GM12865 (cell line): ENCODE measurements around the gene DSTYK.
A peak's percentile ranks its signal among the peaks of the same experiment; 100 is the strongest.

Source experiments
- DNase-seq: peaks from one replicate; pipeline ENCODE4 v3.0.0; 2010; ENCODE audit warnings: low read depth
- H3K4me3 ChIP-seq: 2 replicates; pipeline ENCODE4 v1.5.1; 2011; ENCODE audit warnings: mild to moderate bottlenecking, low read depth, low read length, control low read depth
- CTCF ChIP-seq: IDR thresholded peaks from 2 replicates; pipeline ENCODE4 v1.5.1; 2011; ENCODE audit warnings: low read length, control low read depth, low read depth, inconsistent platforms; ENCODE audit not compliant: insufficient read depth; ENCODE audit errors: missing control alignments

Gene DSTYK

GRCh38 chr1:205199090-205199930, 12.2 kb downstream of the DSTYK start:
- no peak overlapping the region for H3K4me3 ChIP-seq
- no peak for TF ChIP-seq CTCF
- DNase-seq = peak; percentile 7

- no peak for DNase-seq
- no peak overlapping the region for H3K4me3 ChIP-seq
- no peak for TF ChIP-seq CTCF
Observed at GRCh38 chr1:205192287-205192686, 19.2 kb downstream of the DSTYK start.

GRCh38 chr1:205191622-205192021, 19.9 kb downstream of the DSTYK start:
- H3K4me3 ChIP-seq = no peak overlapping the region
- no peak for DNase-seq
- TF ChIP-seq CTCF = no peak

- no peak overlapping the region for H3K4me3 ChIP-seq
- no peak for DNase-seq
- TF ChIP-seq CTCF = no peak
Observed at GRCh38 chr1:205190845-205191577, 20.5 kb downstream of the DSTYK start.

- no peak for TF ChIP-seq CTCF
Observed at GRCh38 chr1:205189131-205189530, 22.4 kb downstream of the DSTYK start.

GRCh38 chr1:205188596-205188995, 22.9 kb downstream of the DSTYK start:
- H3K4me3 ChIP-seq = no peak overlapping the region
- TF ChIP-seq CTCF = no peak
- DNase-seq = no peak

More at GRCh38 chr1:205189131-205189530, 22.4 kb downstream of the DSTYK start:
- DNase-seq = no peak
- H3K4me3 ChIP-seq = no peak overlapping the region
